ENCODE data around the gene OSBPL10.
A peak's percentile ranks its signal among the peaks of the same experiment; 100 is the strongest.

OSBPL10 gene

DNA sequence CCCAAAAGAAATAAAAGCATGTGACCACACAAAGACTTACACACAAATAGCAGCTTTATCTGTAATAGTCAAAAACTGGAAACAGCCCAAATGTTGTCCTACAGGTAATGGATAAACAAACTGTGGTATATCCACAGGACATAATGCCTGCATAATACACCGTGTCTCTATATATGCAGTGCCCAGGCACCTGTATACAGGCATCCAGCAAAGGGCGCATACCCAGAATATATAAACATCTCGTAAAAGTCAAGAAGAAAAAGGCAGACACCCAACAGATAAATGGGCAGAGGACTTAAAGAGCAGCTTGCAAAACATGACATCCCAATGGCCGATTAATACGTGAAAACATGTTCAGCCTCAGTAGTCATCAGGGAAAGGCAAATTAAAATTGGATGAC lies 7.2 kb downstream of the OSBPL10 start:
- H3K27me3 ChIP-seq (ENCODE audit: control insufficient read depth in 1 of 2, insufficient read depth in 1 of 2, low read length in 2 of 2) = peaks cover 0 to 6% of the 10 kb centered on the region in 2 experiments
- DNase-seq = no peak
- no peak overlapping the region for H3K4ac ChIP-seq (ENCODE audit: low read depth in 1 of 2, low read length in 2 of 2)
- no peak overlapping the region for H3K14ac ChIP-seq (ENCODE audit: low read length in 2 of 2)
- 95% methylated on average over 5 of the region's 5 CpGs for WGBS
- H2AK5ac ChIP-seq (ENCODE audit: low read length, severe bottlenecking) = no peak overlapping the region
- no peak overlapping the region for H3K4me3 ChIP-seq (ENCODE audit: insufficient read depth in 1 of 2, low read depth in 1 of 2, low read length in 2 of 2)
- peaks cover 6% of the 10 kb centered on the region for H3K4me1 ChIP-seq (ENCODE audit: control insufficient read depth, insufficient read depth, low read depth, low read length)
- H4K8ac ChIP-seq (ENCODE audit: low read length) = no peak overlapping the region
- no peak overlapping the region for H3K27ac ChIP-seq (ENCODE audit: low read length, poor library complexity, severe bottlenecking)
- H2BK12ac ChIP-seq (ENCODE audit: low read length in 2 of 2) = no peak overlapping the region
- no peak overlapping the region for H2AFZ ChIP-seq (ENCODE audit: low read depth, low read length)
- no peak overlapping the region for H2BK15ac ChIP-seq (ENCODE audit: low read depth, poor library complexity, severe bottlenecking)
- no peak overlapping the region for H2BK5ac ChIP-seq (ENCODE audit: low read depth, low read length, poor library complexity, severe bottlenecking)
- H4K91ac ChIP-seq (ENCODE audit: low read length) = no peak overlapping the region
- H2BK120ac ChIP-seq (ENCODE audit: low read depth, low read length) = no peak overlapping the region
- no peak overlapping the region for H3K23ac ChIP-seq (ENCODE audit: low read length in 2 of 2)
- H3K9me3 ChIP-seq (ENCODE audit: control insufficient read depth, low read length) = no peaks in the 10 kb centered on the region
- no peak overlapping the region for H3K18ac ChIP-seq (ENCODE audit: low read depth in 1 of 2, low read length in 2 of 2)
- peaks cover 38% of the 10 kb centered on the region for H3K79me1 ChIP-seq (replicated peaks; ENCODE audit: low read length, poor library complexity, severe bottlenecking)
- no peak overlapping the region for H3K9ac ChIP-seq (ENCODE audit: low read length)
- H3K4me2 ChIP-seq (ENCODE audit: low read length, poor library complexity, severe bottlenecking) = no peak overlapping the region
- no peaks in the 10 kb centered on the region for H3K36me3 ChIP-seq (ENCODE audit: control insufficient read depth in 1 of 2, insufficient read depth in 2 of 2, low read depth in 1 of 2, low read length in 2 of 2)

DNA sequence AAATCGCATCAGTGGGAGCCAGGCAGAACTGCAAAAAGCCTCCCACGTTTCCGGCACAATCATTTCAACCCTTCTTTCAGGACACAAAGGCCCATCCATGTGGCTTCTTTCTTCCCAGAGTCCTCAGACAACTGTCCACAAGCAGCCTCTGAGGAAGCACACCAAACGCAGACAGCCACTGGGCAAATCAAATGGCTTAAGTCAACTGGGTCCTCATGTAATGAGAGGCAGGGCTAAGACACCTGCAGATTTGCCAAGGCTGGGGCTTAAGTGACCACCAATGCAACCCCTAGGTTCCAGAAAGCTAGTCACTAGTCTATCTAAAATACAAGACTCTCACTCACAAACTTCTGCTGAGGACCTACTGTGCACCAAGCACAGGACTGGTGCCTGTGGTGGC lies 8.0 kb downstream of the OSBPL10 start:
- no peak for DNase-seq
- Histone ChIP-seq H3K23ac (ENCODE audit: low read length in 2 of 2) (no peak overlapping the region), H2BK5ac (ENCODE audit: low read depth, low read length, poor library complexity, severe bottlenecking) (no peak overlapping the region), H3K36me3 (ENCODE audit: control insufficient read depth in 1 of 2, insufficient read depth in 2 of 2, low read depth in 1 of 2, low read length in 2 of 2) (no peaks in the 10 kb centered on the region), H3K27ac (ENCODE audit: low read length, poor library complexity, severe bottlenecking) (no peak overlapping the region), H2BK120ac (ENCODE audit: low read depth, low read length) (no peak overlapping the region), H2AFZ (ENCODE audit: low read depth, low read length) (no peak overlapping the region), H4K8ac (ENCODE audit: low read length) (peak overlapping the region; percentile 53), H3K4me3 (ENCODE audit: insufficient read depth in 1 of 2, low read depth in 1 of 2, low read length in 2 of 2) (no peak overlapping the region), H3K4me2 (ENCODE audit: low read length, poor library complexity, severe bottlenecking) (no peak overlapping the region), H3K4me1 (ENCODE audit: control insufficient read depth, insufficient read depth, low read depth, low read length) (peaks cover 6% of the 10 kb centered on the region), H3K14ac (ENCODE audit: low read length in 2 of 2) (no peak overlapping the region), H2BK15ac (ENCODE audit: low read depth, poor library complexity, severe bottlenecking) (no peak overlapping the region), H3K9ac (ENCODE audit: low read length) (no peak overlapping the region), H3K79me1 (replicated peaks; ENCODE audit: low read length, poor library complexity, severe bottlenecking) (peaks cover 38% of the 10 kb centered on the region), H3K9me3 (ENCODE audit: control insufficient read depth, low read length) (no peaks in the 10 kb centered on the region), H3K4ac (ENCODE audit: low read depth in 1 of 2, low read length in 2 of 2) (peak overlapping the region in 1 of 2 experiments; percentile 41), H2AK5ac (ENCODE audit: low read length, severe bottlenecking) (peak overlapping the region; percentile 87), H3K27me3 (ENCODE audit: control insufficient read depth in 1 of 2, insufficient read depth in 1 of 2, low read length in 2 of 2) (peaks cover 0 to 4% of the 10 kb centered on the region in 2 experiments), H4K91ac (ENCODE audit: low read length) (peak overlapping the region; percentile 36), H2BK12ac (ENCODE audit: low read length in 2 of 2) (peak overlapping the region; percentile 64 to 75), H3K18ac (ENCODE audit: low read depth in 1 of 2, low read length in 2 of 2) (peak overlapping the region in 1 of 2 experiments; percentile 8)
- WGBS = 90% methylated on average over 4 of the region's 4 CpGs

DNA sequence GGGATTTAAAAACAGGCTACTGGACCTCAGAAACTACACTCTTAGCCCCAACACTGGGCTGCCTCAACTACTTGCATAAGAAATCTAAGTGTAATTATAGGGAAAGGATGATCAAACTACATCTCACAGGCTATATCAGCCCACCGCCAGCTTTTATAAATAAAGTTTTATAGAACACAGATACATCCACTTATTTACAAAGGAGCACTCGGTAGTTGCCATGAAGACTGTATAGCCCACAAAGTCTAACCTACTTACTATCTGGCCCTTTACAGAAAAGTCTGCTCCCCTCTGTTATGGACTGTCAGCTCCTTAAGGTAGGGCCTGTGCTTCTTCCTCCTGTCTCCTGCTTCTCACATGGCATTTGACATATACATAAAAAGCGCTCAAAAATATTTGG lies 9.5 kb downstream of the OSBPL10 start:
- Histone ChIP-seq H4K8ac (ENCODE audit: low read length) (no peak overlapping the region), H3K4me3 (ENCODE audit: insufficient read depth in 1 of 2, low read depth in 1 of 2, low read length in 2 of 2) (no peak overlapping the region), H2AFZ (ENCODE audit: low read depth, low read length) (no peak overlapping the region), H3K4me1 (ENCODE audit: control insufficient read depth, insufficient read depth, low read depth, low read length) (peaks cover 9% of the 10 kb centered on the region), H3K79me1 (replicated peaks; ENCODE audit: low read length, poor library complexity, severe bottlenecking) (peaks cover 32% of the 10 kb centered on the region), H3K36me3 (ENCODE audit: control insufficient read depth in 1 of 2, insufficient read depth in 2 of 2, low read depth in 1 of 2, low read length in 2 of 2) (no peaks in the 10 kb centered on the region), H2BK12ac (ENCODE audit: low read length in 2 of 2) (no peak overlapping the region), H3K27ac (ENCODE audit: low read length, poor library complexity, severe bottlenecking) (no peak overlapping the region), H2BK5ac (ENCODE audit: low read depth, low read length, poor library complexity, severe bottlenecking) (no peak overlapping the region), H3K14ac (ENCODE audit: low read length in 2 of 2) (no peak overlapping the region), H2BK15ac (ENCODE audit: low read depth, poor library complexity, severe bottlenecking) (no peak overlapping the region), H3K9me3 (ENCODE audit: control insufficient read depth, low read length) (no peaks in the 10 kb centered on the region), H3K27me3 (ENCODE audit: control insufficient read depth in 1 of 2, insufficient read depth in 1 of 2, low read length in 2 of 2) (peaks cover 0 to 4% of the 10 kb centered on the region in 2 experiments), H3K9ac (ENCODE audit: low read length) (no peak overlapping the region), H3K23ac (ENCODE audit: low read length in 2 of 2) (no peak overlapping the region), H4K91ac (ENCODE audit: low read length) (no peak overlapping the region), H3K4ac (ENCODE audit: low read depth in 1 of 2, low read length in 2 of 2) (no peak overlapping the region), H2BK120ac (ENCODE audit: low read depth, low read length) (no peak overlapping the region), H2AK5ac (ENCODE audit: low read length, severe bottlenecking) (no peak overlapping the region), H3K18ac (ENCODE audit: low read depth in 1 of 2, low read length in 2 of 2) (peak overlapping the region in 1 of 2 experiments; percentile 49), H3K4me2 (ENCODE audit: low read length, poor library complexity, severe bottlenecking) (no peak overlapping the region)
- WGBS = over 99% methylated on average over 3 of the region's 3 CpGs
- no peak for DNase-seq

DNA sequence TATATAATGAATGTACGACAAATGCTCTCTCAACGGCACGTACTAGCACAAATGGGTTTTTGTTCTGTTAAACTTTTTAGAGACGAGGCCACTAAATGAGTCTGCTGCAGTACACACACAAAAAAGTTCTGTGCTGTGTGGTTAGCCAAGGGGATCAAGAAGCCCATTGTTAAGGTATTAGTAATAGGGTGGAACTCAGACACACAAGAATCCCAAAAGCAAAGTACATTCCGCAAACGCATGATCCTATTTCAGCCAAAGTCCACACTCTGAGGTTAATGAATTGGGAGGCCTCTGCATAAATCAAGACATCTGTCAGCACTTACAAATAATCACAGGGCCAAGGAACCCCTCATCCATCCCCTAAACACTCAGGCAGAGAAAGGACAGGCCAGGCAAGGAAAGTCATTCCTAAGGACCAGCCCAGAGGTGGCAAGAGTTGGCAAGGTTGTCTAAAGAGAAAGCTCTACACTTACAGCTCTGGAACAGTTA lies 12.1 kb downstream of the OSBPL10 start:
- Histone ChIP-seq H2BK15ac (ENCODE audit: low read depth, poor library complexity, severe bottlenecking) (peak overlapping the region; percentile 12), H3K9ac (ENCODE audit: low read length) (peak overlapping the region; percentile 90), H2BK12ac (ENCODE audit: low read length in 2 of 2) (peak overlapping the region in 1 of 2 experiments; percentile 75), H3K4me3 (ENCODE audit: insufficient read depth in 1 of 2, low read depth in 1 of 2, low read length in 2 of 2) (peak overlapping the region in 1 of 2 experiments; percentile 66), H3K23ac (ENCODE audit: low read length in 2 of 2) (no peak overlapping the region), H3K27ac (ENCODE audit: low read length, poor library complexity, severe bottlenecking) (peak overlapping the region; percentile 74), H2AK5ac (ENCODE audit: low read length, severe bottlenecking) (peak overlapping the region; percentile 37), H2BK5ac (ENCODE audit: low read depth, low read length, poor library complexity, severe bottlenecking) (peak overlapping the region; percentile 8), H2BK120ac (ENCODE audit: low read depth, low read length) (peak overlapping the region; percentile 49), H3K14ac (ENCODE audit: low read length in 2 of 2) (no peak overlapping the region), H3K18ac (ENCODE audit: low read depth in 1 of 2, low read length in 2 of 2) (peak overlapping the region; percentile 26 to 64), H4K91ac (ENCODE audit: low read length) (no peak overlapping the region), H3K27me3 (ENCODE audit: control insufficient read depth in 1 of 2, insufficient read depth in 1 of 2, low read length in 2 of 2) (peaks cover 0 to 4% of the 10 kb centered on the region in 2 experiments), H3K4me2 (ENCODE audit: low read length, poor library complexity, severe bottlenecking) (peak overlapping the region; percentile 21), H2AFZ (ENCODE audit: low read depth, low read length) (no peak overlapping the region), H3K36me3 (ENCODE audit: control insufficient read depth in 1 of 2, insufficient read depth in 2 of 2, low read depth in 1 of 2, low read length in 2 of 2) (no peaks in the 10 kb centered on the region), H3K4me1 (ENCODE audit: control insufficient read depth, insufficient read depth, low read depth, low read length) (peaks cover 9% of the 10 kb centered on the region), H4K8ac (ENCODE audit: low read length) (peak overlapping the region; percentile 59), H3K9me3 (ENCODE audit: control insufficient read depth, low read length) (no peaks in the 10 kb centered on the region), H3K4ac (ENCODE audit: low read depth in 1 of 2, low read length in 2 of 2) (no peak overlapping the region), H3K79me1 (replicated peaks; ENCODE audit: low read length, poor library complexity, severe bottlenecking) (peaks cover 31% of the 10 kb centered on the region)
- DNase-seq = peak; percentile 90
- WGBS = 0% methylated on average over 6 of the region's 6 CpGs
